GM21619 (cell line): ENCODE measurements around the gene CBLN2.
A peak's percentile ranks its signal among the peaks of the same experiment; 100 is the strongest.

Source experiments
- ATAC-seq: cut with Tn5 transposase; IDR thresholded peaks from one replicate; pipeline ENCODE4 v1.9.1; 2021; ENCODE audit not compliant: unreplicated experiment

Gene CBLN2

DNA sequence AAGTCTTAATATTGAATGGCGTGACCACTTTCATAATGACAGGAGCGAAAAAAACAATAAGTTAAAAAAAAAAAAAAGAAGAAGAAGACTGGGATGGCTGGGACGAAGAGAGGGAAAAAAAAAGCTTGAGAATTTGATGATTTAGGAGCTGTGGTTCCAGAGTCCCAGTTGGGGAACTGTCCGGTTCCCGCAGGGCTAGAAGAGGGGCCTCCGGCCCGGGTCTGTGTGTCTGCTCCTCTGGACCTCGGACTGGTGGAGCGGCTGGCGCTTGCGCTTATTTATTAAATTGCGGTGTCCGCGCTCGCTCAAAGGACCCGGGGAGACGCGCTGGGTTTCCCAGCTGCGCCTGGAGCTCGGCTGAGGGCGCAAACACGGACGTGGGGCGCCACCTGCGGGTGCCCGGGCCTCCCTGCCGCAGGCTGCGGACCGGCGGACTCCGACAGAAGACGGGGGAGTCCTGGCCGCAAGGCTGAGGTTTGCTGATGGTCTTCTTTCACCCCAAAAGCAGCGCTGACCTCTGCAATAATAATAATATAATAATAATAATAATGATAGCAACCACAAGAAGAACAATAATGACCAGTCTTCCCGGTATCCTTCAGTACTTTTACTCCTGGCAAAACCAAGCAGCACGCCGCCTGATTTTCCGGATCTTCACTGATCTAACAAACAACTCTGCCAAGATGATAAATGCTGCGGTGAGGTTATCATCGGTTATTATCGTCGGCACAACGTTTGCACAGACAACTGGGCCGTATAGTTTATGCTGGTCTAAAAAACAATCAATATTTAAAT lies at the start of gene CBLN2:
TSS of gene CBLN2 (minus strand) at position 251 of the 795 bp plus-strand sequence. CDS start 2,182 bp downstream, outside the sequence.
- ATAC-seq: peak; percentile 95

GRCh38 chr18:72588360-72588759 lies 44.2 kb upstream of the CBLN2 start:
- no peak for ATAC-seq

DNA sequence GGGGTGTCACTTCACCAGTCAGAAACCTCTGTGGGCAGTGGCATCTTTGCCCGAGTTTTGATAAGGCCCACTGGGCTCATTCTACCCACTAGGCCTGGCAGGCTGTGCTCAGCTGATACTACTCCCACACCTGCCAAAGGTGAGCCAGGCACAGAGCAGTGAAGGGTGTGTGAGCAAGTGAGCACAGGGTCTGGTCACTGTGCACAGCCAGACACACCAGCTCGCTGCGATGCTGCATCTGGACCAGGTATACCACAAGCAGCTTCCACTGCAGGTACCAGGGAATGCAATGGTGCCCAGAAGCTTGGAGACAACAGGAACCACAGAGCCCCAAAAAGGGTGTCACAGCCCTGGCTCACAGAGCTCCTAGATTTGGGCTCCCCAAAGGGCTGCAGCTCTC lies 40.6 kb upstream of the CBLN2 start:
- ATAC-seq: no peak

GRCh38 chr18:72581976-72582375 lies 37.8 kb upstream of the CBLN2 start:
- no peak for ATAC-seq

GRCh38 chr18:72572896-72573295 lies 28.8 kb upstream of the CBLN2 start:
- ATAC-seq: no peak

GRCh38 chr18:72566290-72566689 lies 22.1 kb upstream of the CBLN2 start:
- ATAC-seq: no peak

DNA sequence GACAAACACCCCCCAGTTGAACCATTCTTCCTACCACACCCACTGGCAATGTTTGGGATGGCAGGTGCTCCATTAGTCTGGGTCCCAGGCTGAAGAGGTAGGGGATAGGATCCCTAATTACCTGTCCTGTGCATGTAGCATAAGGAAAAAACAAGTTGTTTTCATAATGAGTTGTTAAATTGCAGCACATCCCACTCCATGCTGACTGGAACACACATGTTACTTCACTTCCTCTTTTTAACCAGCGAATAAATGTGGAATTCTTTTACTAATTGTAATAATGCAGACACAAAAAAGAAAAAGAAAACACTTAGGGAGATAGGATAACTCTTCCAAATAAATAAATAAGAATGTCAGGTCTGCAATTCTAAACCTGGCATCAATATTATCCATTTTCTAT lies 11.8 kb upstream of the CBLN2 start:
- ATAC-seq: no peak

DNA sequence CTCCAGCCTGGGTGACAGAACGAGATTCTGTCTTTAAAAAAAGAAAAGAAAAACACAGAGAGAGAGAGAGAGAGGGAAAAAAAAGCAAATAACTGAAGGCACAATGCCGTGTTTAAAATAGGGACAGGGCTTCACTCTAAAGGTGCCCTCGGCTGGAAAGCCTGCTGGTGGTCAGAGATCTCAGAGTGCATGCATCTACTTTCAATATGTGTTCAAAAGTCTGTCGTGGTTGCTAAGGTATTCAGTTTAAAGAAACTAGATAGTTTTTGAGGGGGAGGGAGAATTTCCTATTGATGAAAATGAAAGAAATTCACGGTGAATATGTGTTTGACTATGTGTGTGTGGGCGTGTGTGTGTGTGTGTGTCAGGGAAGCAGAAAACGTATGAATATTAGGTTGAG lies 11.0 kb upstream of the CBLN2 start:
- ATAC-seq: no peak

DNA sequence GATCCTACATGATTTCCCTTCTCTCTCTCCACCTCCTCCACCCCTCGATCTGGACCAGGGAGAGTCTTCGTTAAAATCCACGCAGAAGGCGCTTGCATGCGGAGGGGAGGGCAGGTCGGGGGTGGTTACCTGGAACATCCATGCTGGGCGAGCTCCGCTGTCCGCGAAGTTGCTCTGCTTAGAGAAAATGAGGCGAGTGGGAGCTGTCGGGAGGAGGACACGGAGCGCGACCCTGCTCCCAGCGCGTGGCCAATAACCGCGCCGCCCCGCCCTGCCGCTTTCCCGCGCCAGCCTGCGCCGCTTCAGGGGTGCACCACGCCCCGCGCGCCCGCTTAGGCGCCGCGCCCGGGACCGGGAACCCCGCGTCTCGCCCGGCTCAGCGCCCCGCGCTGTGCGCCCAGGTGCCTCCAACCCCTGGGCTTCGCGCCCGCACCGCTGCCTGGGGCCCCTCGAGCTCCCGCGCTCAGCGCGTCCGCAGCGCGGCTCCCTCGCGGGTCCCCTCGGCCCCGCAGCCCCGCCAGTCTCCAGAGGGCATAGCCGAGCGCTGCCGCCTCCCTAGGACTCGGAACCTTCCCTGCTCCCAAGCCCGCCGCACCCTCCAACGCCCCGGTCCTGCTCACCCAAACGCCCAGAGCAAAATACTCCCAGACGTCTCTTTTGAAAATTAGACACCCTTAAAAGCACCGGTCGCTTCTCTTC lies 636 bp downstream of the CBLN2 start:
- no peak for ATAC-seq

- no peak for ATAC-seq
Observed at GRCh38 chr18:72542984-72543356, 1.2 kb downstream of the CBLN2 start.

DNA sequence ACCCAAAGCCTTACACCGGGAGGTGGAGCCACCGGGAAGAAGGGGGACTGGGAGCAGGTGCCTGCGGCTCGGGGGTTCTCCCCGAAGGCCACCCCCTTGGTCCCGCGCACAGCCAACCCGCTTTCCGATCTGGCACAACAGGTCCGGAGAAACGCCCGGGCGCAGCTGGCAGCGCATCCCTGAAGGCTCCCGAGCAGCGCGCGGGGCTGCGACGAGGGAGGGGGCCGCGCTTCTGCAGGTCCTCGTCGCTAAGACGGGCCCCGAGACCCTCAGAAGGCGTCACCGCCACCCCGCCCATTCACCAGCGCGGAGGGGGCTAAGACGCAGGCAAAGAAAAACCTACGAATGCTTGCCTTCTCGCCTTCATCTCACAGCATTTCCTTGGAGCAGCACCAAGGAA lies 1.8 kb downstream of the CBLN2 start:
- ATAC-seq: no peak

GRCh38 chr18:72541871-72542332 lies 2.2 kb downstream of the CBLN2 start:
- ATAC-seq: no peak

DNA sequence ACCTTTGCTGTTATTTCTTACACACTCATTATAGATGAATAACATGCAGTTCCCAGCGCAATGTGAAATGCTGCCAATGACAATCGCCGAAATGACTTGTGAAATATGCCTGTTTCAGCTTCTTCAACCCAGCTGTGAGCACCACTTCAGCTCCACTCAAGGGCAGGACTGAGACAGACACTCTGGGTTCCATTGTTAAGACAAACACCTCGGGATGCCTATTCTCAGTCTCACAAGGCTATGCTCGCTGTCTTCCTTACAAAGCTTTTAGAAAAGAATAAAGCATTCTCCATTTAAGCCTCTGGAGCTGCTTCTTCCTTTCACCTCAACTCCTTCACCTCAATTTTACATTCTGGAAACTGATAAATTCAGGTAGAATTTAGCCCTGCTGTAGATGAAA lies 4.2 kb downstream of the CBLN2 start:
- ATAC-seq: no peak

DNA sequence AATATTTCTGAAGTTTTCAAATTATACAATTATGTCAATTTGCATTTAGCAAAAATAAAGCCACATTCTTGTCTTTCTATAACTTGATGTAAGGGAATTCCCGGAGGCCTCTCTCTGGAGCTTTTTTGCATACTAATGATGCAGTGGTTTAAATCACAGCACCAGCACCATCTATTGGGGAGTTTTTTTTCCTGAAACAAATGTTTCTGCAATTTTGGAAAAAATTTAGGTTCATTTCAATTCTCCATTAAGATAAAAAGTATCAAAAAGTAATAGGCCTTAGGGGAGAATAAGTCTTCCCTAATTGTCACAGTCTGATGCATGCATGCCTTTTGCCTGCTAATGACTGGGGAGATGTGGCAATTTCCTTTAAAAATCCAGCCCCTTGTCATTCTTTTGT lies 13.5 kb downstream of the CBLN2 start:
- ATAC-seq: no peak

DNA sequence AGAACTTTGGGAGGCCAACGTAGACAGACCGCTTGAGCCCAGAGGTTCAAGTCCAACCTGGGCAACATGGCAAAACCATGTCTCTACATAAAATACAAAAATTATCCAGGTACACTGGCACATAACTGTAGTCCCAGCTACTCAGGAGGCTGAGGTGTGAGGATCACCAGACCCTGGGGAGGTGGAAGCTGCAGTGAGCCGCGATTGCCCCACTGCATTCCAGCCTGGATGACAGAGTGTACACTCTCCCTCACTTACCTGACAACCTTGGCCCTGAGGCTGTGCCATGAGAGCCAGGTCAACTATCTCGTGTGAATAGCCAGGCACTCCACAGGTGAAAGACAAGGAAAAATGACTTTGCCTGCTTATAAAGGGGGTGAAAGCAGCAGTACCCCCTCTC lies 39.3 kb downstream of the CBLN2 start:
- no peak for ATAC-seq

- ATAC-seq: no peak
Observed at GRCh38 chr18:72502671-72503431, 41.3 kb downstream of the CBLN2 start.

DNA sequence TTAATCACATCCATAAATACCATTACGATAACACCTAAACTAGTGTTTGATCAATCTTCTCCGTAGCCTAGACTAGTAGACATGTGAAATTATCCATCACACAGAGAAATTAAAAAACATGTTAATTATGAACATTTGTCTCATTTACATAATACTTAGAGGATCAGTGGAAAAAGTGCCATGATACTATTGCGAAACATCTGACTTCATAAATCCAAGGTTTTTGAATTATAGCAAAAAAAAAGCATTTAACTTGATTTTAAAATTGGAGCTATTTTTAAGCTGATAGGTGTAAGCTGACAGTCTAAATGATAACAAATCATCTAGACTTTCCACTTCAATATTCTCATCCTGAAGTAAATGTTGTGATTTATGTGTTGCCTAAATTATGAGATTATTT lies 51.6 kb downstream of the CBLN2 start:
- ATAC-seq: no peak
